Measurements from ENCODE around the gene SLC17A1.

- TF ChIP-seq CHD2 (IDR thresholded peaks at IDR 0.05; ENCODE audit: borderline replicate concordance, low read depth, low read length) (no peak), REST (IDR thresholded peaks at IDR 0.05; ENCODE audit: low read depth, low read length) (no peak), EZH2 (IDR thresholded peaks at IDR 0.05; ENCODE audit: borderline replicate concordance, control insufficient read depth, low read depth, low read length) (no peak), BRCA1 (IDR thresholded peaks at IDR 0.05; ENCODE audit: low read depth, low read length) (no peak), CTCF (IDR thresholded peaks at IDR 0.05 in 2 of 3, conservative IDR thresholded peaks at IDR 0.05 in 1 of 3; ENCODE audit: control insufficient read depth in 2 of 3, extremely low read depth in 1 of 3, insufficient read depth in 1 of 3, low read depth in 3 of 3, low read length in 3 of 3) (no peak), YY1 (IDR thresholded peaks at IDR 0.05; ENCODE audit: low read depth, low read length) (no peak), RCOR1 (conservative IDR thresholded peaks at IDR 0.05; ENCODE audit: low read depth, low read length) (no peak), MYB (IDR thresholded peaks at IDR 0.05; ENCODE audit: borderline replicate concordance, low read depth, low read length) (no peak), MAX (IDR thresholded peaks at IDR 0.05; ENCODE audit: low read depth, low read length) (no peak), MXI1 (IDR thresholded peaks at IDR 0.05; ENCODE audit: low read depth, low read length) (no peak)
Measured at GRCh38 chr6:25866011-25866410, 34.2 kb upstream of the SLC17A1 start.

Data from GM12878 (cell line).